DOHH2 (cell line): ENCODE data around the gene AEBP1.

Experiments used
- H3F3A ChIP-seq: fragments of 200-600 bp; sonication (generic), shearing (Covaris generic); 2 replicates; pipeline ENCODE4 v1.6.0; 2016; ENCODE audit warnings: antibody characterized with exemption, mild to moderate bottlenecking; ENCODE audit not compliant: control insufficient read depth, insufficient read depth
- H3K27ac ChIP-seq: fragments of 200-600 bp; sonication (generic); 2 replicates; pipeline ENCODE4 v1.5.1; 2014; ENCODE audit warnings: low read depth, mild to moderate bottlenecking, low read length, moderate library complexity
- H3K27me3 ChIP-seq: fragments of 200-600 bp; sonication (generic); 2 replicates; pipeline ENCODE4 v1.6.1; 2014; ENCODE audit warnings: mild to moderate bottlenecking, low read length, mixed read lengths; ENCODE audit not compliant: control insufficient read depth
- H3K36me3 ChIP-seq: fragments of 200-600 bp; sonication (generic); 2 replicates; pipeline ENCODE4 v1.6.1; 2014; ENCODE audit warnings: mild to moderate bottlenecking, low read length, moderate library complexity, mixed read lengths; ENCODE audit not compliant: control insufficient read depth
- H3K4me1 ChIP-seq: fragments of 200-600 bp; sonication (generic); 2 replicates; pipeline ENCODE4 v1.6.1; 2014; ENCODE audit warnings: mild to moderate bottlenecking, low read length, mixed read lengths; ENCODE audit not compliant: control insufficient read depth
- H3K4me2 ChIP-seq: fragments of 200-600 bp; sonication (generic); 2 replicates; pipeline ENCODE4 v1.6.0; 2014; ENCODE audit warnings: mild to moderate bottlenecking, low read length, moderate library complexity
- H3K4me3 ChIP-seq: fragments of 200-600 bp; sonication (generic); 2 replicates; pipeline ENCODE4 v1.5.1; 2014; ENCODE audit warnings: mild to moderate bottlenecking, low read length, mixed read lengths
- H3K79me2 ChIP-seq: fragments of 200-600 bp; sonication (generic); 2 replicates; pipeline ENCODE4 v1.6.1; 2014; ENCODE audit warnings: mild to moderate bottlenecking, low read length, mixed read lengths; ENCODE audit not compliant: control insufficient read depth
- H3K9me2 ChIP-seq: fragments of 200-600 bp; sonication (generic); replicated peaks from 2 replicates; pipeline ENCODE4 v1.6.1; 2014; ENCODE audit warnings: mild to moderate bottlenecking, low read length, mixed read lengths; ENCODE audit not compliant: control insufficient read depth
- H3K9me3 ChIP-seq: fragments of 200-600 bp; sonication (generic); 2 replicates; pipeline ENCODE4 v1.6.1; 2014; ENCODE audit warnings: antibody characterized with exemption, low read length, mixed read lengths; ENCODE audit not compliant: control insufficient read depth, insufficient read depth
- H4K20me1 ChIP-seq: fragments of 200-600 bp; sonication (generic); 2 replicates; pipeline ENCODE4 v1.6.0; 2014; ENCODE audit warnings: low read depth, mild to moderate bottlenecking, antibody characterized with exemption, low read length, moderate library complexity; ENCODE audit not compliant: control insufficient read depth, insufficient read depth
- EZH2phosphoT487 ChIP-seq: fragments of 200-600 bp; sonication (generic); IDR thresholded peaks from 2 replicates; pipeline ENCODE4 v1.6.1; 2017; ENCODE audit warnings: borderline replicate concordance, mild to moderate bottlenecking, antibody characterized with exemption, low read length, moderate library complexity, mixed read lengths
- TF ChIP-seq, protein P1 (sequence below): fragments of 200-600 bp; sonication (generic); IDR thresholded peaks from one replicate; pipeline ENCODE4 v1.5.1; 2014; ENCODE audit warnings: antibody characterized with exemption, mild to moderate bottlenecking, low read depth, low read length; ENCODE audit not compliant: poor library complexity, severe bottlenecking

The AEBP1 gene

DNA sequence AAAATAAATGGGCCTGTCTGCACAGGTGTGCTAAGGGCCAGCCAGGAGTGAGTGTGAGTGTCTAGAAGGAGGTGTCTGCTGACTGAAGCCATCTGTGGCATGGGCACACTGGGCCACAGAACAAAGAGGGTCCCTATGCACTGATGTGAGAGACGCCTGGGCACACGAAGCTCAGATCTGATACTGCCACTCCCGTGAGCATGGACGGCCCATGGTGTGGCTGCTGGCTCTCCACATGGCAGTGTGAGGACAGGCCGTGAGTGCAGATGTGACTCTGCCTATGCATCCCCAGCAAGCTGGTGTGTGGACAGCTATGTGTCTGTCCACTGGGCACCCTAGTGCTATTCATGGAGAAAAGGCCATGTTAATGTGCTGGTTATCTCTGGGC, 49.8 kb downstream of the AEBP1 start:
- no peak for TF ChIP-seq EZH2phosphoT487
- TF ChIP-seq, protein P1, sequence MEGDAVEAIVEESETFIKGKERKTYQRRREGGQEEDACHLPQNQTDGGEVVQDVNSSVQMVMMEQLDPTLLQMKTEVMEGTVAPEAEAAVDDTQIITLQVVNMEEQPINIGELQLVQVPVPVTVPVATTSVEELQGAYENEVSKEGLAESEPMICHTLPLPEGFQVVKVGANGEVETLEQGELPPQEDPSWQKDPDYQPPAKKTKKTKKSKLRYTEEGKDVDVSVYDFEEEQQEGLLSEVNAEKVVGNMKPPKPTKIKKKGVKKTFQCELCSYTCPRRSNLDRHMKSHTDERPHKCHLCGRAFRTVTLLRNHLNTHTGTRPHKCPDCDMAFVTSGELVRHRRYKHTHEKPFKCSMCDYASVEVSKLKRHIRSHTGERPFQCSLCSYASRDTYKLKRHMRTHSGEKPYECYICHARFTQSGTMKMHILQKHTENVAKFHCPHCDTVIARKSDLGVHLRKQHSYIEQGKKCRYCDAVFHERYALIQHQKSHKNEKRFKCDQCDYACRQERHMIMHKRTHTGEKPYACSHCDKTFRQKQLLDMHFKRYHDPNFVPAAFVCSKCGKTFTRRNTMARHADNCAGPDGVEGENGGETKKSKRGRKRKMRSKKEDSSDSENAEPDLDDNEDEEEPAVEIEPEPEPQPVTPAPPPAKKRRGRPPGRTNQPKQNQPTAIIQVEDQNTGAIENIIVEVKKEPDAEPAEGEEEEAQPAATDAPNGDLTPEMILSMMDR = no peak
- peaks cover 10% of the 10 kb centered on the region for H3K27me3 ChIP-seq
- H3K9me3 ChIP-seq = no peaks in the 10 kb centered on the region
- H4K20me1 ChIP-seq = no peaks in the 10 kb centered on the region
- H3K4me2 ChIP-seq = no peak overlapping the region
- no peak overlapping the region for H3K4me3 ChIP-seq
- H3F3A ChIP-seq = no peaks in the 10 kb centered on the region
- H3K4me1 ChIP-seq = no peaks in the 10 kb centered on the region
- H3K79me2 ChIP-seq = no peaks in the 10 kb centered on the region
- no peaks in the 10 kb centered on the region for H3K9me2 ChIP-seq
- H3K36me3 ChIP-seq = no peaks in the 10 kb centered on the region
- no peak overlapping the region for H3K27ac ChIP-seq

GRCh38 chr7:44154703-44155102, 50.6 kb downstream of the AEBP1 start:
- Histone ChIP-seq H4K20me1 (no peaks in the 10 kb centered on the region), H3K9me3 (no peaks in the 10 kb centered on the region), H3K4me1 (no peaks in the 10 kb centered on the region), H3F3A (no peaks in the 10 kb centered on the region), H3K27ac (no peak overlapping the region), H3K36me3 (no peaks in the 10 kb centered on the region), H3K4me2 (no peak overlapping the region), H3K79me2 (no peaks in the 10 kb centered on the region), H3K4me3 (no peak overlapping the region), H3K27me3 (peaks cover 10% of the 10 kb centered on the region), H3K9me2 (no peaks in the 10 kb centered on the region)
- TF ChIP-seq, protein P1 = no peak
- TF ChIP-seq EZH2phosphoT487 = no peak

DNA sequence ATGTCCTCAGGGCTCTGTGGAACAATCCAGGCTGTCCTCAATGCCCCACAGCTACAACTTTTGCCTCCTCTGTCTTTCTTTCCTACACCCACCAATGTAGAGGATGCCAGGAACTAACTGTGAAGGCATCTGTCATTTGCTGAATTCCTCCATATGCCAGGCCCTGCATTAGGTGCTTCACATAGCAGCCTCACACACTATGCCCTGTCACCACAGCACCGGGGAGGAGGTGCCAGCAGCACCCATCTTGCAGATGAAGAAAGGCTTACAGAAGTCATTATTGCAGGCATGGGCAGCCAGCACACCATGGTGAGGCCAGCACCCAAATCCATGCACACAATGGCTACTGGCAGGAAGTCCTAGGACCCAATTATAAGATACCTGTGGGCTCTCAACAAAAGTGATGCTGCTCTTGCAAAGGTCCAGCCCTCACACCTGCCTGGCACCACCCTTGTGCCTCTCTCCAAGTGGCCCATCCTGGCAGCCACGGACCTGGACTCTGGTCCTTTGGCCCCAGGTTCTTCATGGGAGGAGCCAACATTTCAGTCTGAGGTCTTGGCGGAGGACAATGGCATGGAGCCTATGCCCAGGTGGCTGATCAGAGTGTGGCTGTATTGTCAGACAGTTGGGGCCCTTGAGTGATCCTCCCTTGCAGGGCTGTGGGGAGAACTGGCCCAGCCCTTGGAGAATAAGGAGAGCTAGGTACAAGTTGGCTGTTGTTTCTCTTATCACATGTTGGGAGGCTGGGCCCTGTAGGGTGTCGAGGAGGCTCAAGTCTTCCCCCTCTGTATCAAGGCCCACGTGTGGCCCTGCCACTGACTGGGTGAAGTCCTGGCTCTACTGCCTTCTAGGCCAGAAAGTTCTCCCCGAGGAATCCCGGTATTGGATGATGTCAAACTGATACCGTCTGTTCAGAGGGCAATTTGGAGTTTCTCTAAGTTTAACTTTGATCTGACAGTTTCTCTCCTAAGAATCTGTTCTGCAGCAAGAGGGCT, 51.3 kb downstream of the AEBP1 start:
- no peaks in the 10 kb centered on the region for H4K20me1 ChIP-seq
- no peak overlapping the region for H3K4me2 ChIP-seq
- H3K27ac ChIP-seq = no peak overlapping the region
- no peaks in the 10 kb centered on the region for H3K9me3 ChIP-seq
- H3K27me3 ChIP-seq = peaks cover 10% of the 10 kb centered on the region
- no peaks in the 10 kb centered on the region for H3K36me3 ChIP-seq
- TF ChIP-seq, protein P1 = no peak
- TF ChIP-seq EZH2phosphoT487 = no peak
- H3K79me2 ChIP-seq = no peaks in the 10 kb centered on the region
- H3K4me1 ChIP-seq = no peaks in the 10 kb centered on the region
- no peaks in the 10 kb centered on the region for H3K9me2 ChIP-seq
- no peak overlapping the region for H3K4me3 ChIP-seq
- no peaks in the 10 kb centered on the region for H3F3A ChIP-seq
